Astrocyte of the hippocampus (primary cell): ENCODE data around the gene GGTLC1.

ENCODE experiments used
- DNase-seq: peaks from one replicate; pipeline ENCODE4 v3.0.0; 2011; ENCODE audit warnings: low read depth, low spot score

The GGTLC1 gene

DNA sequence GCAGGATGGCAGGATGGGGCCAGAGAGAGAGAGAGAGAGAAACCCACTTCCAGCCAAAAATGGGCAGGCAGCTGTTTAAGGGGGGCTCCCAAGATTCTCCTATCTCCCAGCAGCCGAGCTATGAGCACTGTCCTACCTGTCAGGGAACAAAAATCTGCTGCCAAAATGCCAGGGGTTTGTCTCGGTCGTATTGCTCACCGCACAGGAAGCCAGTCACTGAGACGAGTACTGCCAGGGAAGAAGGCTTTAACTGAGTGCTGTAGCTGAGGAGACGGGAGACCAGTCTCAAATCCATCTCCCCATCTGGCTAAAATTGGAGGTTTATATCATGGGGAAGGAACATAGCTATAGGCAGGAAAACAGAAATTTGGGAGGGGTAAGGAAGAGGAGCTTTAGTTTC lies 22.3 kb downstream of the GGTLC1 start:
- DNase-seq: no peak

GRCh38 chr20:23963941-23964340 lies 24.6 kb downstream of the GGTLC1 start:
- DNase-seq: no peak

GRCh38 chr20:23962272-23962671 lies 26.3 kb downstream of the GGTLC1 start:
- no peak for DNase-seq

DNA sequence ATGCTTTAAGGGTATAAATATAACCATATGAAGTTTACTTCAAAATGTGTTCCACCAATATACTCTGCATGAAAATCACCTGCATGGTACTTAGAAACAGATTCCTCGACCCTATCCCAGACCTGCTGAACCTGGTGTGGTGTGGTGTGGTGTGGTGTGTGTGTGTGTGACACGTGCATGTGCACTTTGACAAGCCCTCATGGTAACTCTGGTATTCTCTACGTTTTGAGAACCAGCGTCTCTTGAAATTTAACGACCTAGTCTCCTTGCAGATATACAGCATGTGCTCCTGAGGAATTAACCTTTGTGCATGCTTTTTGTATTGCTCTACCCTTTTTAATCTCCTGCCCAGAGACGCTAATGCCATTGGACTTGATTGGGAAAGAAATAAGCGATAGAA lies 29.5 kb downstream of the GGTLC1 start:
- no peak for DNase-seq

GRCh38 chr20:23955896-23956295 lies 32.7 kb downstream of the GGTLC1 start:
- no peak for DNase-seq

DNA sequence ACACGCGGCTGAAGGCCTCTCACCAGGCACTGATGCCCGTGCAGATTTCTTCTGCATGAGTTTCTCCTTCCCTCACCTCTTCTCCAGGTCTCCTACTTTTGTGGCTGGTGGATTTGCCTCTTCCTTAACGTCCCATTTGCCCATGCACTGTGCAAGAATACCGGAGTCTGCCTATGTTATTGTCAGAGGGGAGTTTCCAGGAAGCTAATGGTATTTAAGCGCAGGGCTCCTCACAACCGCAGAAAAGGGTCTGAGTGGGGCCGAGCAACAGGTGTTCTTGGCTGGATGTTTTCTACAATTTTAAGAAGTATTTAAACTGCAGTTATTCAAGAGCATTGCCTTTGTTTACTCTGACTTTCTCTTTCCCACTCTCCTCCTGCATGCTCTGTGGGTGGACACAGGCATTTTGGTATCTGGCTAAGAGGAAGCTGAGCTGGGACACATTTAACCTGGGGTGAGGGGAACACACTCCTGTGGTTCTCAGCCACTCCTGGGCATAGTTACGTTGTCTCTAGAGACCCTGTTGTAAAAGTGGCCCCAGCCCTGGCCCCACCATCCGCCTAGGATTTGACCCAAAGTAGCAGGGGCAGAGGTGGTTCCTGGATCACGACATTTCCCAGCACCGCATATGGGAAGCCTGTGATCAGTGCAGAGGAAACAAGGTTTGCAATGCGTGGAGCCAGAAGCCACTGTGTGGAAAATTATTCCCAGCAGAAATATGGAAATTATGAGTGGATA lies 34.4 kb downstream of the GGTLC1 start:
- no peak for DNase-seq

DNA sequence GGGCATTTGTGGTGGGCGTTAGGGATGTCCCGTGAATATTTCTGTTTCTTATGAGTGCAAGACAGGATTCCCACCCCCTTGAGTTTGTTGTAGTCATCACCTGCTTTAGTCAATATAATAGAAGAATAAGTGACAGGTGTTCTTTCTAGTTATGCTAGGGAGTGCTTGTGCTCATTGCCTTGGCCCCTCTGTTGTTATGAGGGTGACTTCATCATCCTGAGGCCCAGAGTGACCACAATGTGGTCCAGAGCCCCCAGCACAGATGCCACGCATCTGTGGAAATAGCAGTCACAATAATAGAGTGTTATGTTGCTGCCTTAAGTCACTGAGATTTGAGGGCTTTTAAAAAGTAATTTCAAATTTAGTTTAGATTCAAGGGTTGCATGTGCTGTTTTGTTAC lies 42.4 kb downstream of the GGTLC1 start:
- no peak for DNase-seq

- no peak for DNase-seq
These were observed 45.3 kb downstream of the GGTLC1 start for GRCh38 chr20:23943304-23943703.

DNA sequence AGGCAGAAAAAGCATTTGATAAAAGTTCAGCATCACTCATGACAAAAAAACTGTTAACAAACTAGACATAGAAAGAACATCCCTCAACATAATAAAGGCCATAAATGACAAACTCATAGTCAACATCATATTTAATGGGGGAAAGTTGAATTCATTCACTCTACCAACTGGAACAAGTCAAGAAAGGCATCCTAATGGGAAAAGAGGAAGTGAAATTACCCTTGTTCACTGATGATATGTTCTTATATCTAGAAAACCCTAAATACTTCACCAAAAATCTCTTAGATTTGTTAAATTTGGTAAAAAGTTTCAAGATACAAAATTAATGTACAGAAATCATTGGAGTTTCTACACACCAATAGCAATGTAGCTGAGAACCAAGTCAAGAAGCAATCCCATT lies 48.9 kb downstream of the GGTLC1 start:
- no peak for DNase-seq

DNA sequence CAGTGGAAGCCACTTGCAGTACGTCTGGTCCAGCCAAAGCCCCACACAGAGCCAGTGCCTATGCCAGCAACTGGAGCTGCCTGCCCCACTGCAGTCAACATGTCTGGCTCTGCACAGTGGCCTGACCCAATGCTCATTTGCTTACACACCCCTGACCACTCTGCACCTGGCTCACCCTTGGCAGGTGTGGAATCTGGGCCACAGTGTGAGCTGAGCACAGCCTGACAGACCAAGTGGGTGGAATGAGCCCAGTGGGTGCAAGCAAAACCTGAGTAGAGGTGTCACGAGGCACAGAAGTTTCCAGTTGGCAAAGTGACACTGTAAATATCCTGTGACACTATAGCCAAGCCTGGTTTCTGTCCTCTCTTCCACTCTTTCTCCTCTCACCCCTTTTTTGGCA lies 49.5 kb downstream of the GGTLC1 start:
- DNase-seq: no peak

GRCh38 chr20:23938118-23938438 lies 50.5 kb downstream of the GGTLC1 start:
- no peak for DNase-seq

DNA sequence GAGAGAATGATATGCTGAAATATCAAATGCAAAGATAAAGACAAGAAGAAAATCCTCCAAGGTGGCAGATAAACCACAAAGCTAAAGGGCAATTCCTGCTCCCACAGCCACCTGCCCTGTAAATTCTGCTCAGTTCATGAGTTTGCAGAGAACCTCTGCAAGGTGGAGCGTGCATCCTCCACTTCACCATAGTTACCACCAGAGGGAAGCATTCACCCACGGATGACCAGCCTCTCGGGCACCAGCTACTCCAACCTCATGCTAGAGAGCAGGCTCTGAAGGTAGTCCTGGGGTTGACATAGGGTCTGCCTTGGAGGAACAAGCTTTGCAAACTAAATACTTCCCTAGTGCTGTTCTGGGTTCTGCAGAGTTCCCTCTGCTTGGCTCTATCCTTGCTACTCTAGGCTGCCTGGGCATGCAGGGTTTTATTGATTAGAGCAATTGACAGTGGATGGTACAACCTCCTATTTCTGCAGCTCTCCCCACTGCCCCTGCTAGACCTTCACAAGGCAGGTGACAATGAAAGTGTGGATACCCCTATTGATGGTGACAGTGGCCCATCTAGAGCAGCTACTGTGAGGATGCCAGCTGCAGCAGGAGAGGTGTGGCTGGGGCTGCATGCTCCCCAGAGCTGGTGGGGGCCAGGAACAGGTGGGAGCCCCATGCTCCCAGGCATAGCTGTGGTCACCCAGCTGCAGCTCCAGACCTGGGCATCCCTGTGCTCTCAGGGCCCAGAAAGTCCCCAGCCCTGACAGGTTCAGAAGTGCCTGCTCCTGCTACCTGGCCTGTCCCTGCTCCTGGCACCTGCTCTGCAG lies 51.1 kb downstream of the GGTLC1 start:
- peak; percentile 59 for DNase-seq
